ENCODE measurements around the gene BLVRB. TPM values are rescaled to one million over a fixed set of nuclear protein-coding genes. Genes with fewer than 3 reads are reported as not detected.
A peak's percentile ranks its signal among the peaks of the same experiment; 100 is the strongest.
"Not testable (repeated sequence)": the region's sequence is repeated elsewhere in the genome, so short reads cannot be mapped to it uniquely, and the experiment has no call there.

BLVRB gene
- total and polyA plus RNA-seq, 2 donors from 2014 or later = 89.9 to 248 TPM

DNA sequence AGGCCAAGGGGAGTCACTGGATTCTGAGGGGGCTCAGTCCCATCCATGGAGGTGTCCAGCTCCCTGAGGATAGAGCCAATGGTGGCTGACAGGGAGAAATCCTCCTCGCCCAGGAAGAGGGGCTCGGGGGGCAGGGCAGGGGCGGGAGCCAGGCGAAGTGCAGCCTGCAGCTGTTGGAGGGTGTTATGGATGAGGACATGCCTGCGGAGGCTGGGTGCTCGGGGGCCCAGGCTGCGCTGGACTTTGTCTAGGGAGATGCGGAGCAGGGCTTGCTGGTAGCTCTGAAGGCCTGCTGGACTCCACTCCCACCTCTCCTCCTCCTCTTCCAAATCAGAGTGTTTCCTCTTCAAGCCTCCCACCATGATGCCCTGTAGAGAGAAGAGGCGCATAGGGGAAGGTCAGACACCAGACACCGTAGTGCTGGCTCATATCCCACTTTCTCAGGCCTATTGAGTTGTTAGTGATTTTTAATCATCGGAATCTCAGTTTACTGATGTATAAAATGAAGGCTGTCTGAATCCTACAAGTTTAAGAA is 23.8 kb downstream of the BLVRB start:
- intact Hi-C loops (cut with DNase I) = no loop called here
- DNase-seq = peak in 1 of 5 donors; percentile 65
- FAIRE-seq = no peak
- Histone ChIP-seq H3K9ac (ENCODE audit: low read length in 3 of 3) (no peak overlapping the region), H3K4me3 (ENCODE audit: low read length in 3 of 3) (no peak overlapping the region), H3K4me1 (ENCODE audit: control insufficient read depth in 2 of 3, insufficient read depth in 2 of 3, low read depth in 1 of 3, low read length in 3 of 3) (peaks cover 7 to 10% (median 8%) of the 10 kb centered on the region in 3 donors), H3K36me3 (ENCODE audit: control insufficient read depth in 2 of 3, insufficient read depth in 3 of 3, low read length in 3 of 3) (peaks cover 5 to 18% (median 5%) of the 10 kb centered on the region in 3 donors), H3K9me3 (ENCODE audit: control insufficient read depth in 2 of 3, insufficient read depth in 1 of 3, low read length in 3 of 3) (no peaks in the 10 kb centered on the region), H3K27me3 (ENCODE audit: control insufficient read depth, insufficient read depth, low read length) (no peaks in the 10 kb centered on the region), H3K27ac (ENCODE audit: low read depth in 2 of 2, low read length in 2 of 2) (no peak overlapping the region)
- TF ChIP-seq, protein P1, sequence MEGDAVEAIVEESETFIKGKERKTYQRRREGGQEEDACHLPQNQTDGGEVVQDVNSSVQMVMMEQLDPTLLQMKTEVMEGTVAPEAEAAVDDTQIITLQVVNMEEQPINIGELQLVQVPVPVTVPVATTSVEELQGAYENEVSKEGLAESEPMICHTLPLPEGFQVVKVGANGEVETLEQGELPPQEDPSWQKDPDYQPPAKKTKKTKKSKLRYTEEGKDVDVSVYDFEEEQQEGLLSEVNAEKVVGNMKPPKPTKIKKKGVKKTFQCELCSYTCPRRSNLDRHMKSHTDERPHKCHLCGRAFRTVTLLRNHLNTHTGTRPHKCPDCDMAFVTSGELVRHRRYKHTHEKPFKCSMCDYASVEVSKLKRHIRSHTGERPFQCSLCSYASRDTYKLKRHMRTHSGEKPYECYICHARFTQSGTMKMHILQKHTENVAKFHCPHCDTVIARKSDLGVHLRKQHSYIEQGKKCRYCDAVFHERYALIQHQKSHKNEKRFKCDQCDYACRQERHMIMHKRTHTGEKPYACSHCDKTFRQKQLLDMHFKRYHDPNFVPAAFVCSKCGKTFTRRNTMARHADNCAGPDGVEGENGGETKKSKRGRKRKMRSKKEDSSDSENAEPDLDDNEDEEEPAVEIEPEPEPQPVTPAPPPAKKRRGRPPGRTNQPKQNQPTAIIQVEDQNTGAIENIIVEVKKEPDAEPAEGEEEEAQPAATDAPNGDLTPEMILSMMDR (IDR thresholded peaks at IDR 0.05; ENCODE audit: borderline replicate concordance, extremely low read depth, insufficient read depth) = no peak

DNA sequence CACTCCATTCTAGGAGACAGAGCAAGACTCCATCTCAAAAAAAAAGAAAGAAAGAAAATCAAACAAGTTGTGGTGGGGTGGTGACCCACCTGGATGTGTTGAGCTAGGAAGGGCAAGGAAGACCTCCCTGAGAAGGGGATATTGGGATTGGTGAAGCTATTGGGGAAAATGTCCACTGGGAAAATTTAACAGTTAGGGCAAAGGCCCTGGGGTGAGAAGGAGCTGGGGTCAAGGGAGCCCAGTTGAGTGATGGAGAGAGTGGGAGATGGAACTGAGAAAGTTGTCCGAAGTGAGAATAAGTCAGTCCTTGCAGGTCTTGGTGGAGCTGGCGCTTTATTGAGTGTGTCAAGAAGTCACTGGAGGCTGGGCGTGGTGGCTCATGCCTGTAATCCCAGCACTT is 27.3 kb downstream of the BLVRB start:
- Histone ChIP-seq H3K27ac (ENCODE audit: low read depth in 2 of 2, low read length in 2 of 2) (no peak overlapping the region), H3K4me1 (ENCODE audit: control insufficient read depth in 2 of 3, insufficient read depth in 2 of 3, low read depth in 1 of 3, low read length in 3 of 3) (peaks cover 4 to 8% (median 7%) of the 10 kb centered on the region in 3 donors), H3K9me3 (ENCODE audit: control insufficient read depth in 2 of 3, insufficient read depth in 1 of 3, low read length in 3 of 3) (no peaks in the 10 kb centered on the region), H3K36me3 (ENCODE audit: control insufficient read depth in 2 of 3, insufficient read depth in 3 of 3, low read length in 3 of 3) (peaks cover 5 to 18% (median 5%) of the 10 kb centered on the region in 3 donors), H3K9ac (ENCODE audit: low read length in 3 of 3) (no peak overlapping the region), H3K27me3 (ENCODE audit: control insufficient read depth, insufficient read depth, low read length) (no peaks in the 10 kb centered on the region), H3K4me3 (ENCODE audit: low read length in 3 of 3) (no peak overlapping the region)
- DNase-seq = no peak
- intact Hi-C loops (cut with DNase I) = no loop called here
- no peak for FAIRE-seq
- TF ChIP-seq, protein P1 (IDR thresholded peaks at IDR 0.05; ENCODE audit: borderline replicate concordance, extremely low read depth, insufficient read depth) = no peak

DNA sequence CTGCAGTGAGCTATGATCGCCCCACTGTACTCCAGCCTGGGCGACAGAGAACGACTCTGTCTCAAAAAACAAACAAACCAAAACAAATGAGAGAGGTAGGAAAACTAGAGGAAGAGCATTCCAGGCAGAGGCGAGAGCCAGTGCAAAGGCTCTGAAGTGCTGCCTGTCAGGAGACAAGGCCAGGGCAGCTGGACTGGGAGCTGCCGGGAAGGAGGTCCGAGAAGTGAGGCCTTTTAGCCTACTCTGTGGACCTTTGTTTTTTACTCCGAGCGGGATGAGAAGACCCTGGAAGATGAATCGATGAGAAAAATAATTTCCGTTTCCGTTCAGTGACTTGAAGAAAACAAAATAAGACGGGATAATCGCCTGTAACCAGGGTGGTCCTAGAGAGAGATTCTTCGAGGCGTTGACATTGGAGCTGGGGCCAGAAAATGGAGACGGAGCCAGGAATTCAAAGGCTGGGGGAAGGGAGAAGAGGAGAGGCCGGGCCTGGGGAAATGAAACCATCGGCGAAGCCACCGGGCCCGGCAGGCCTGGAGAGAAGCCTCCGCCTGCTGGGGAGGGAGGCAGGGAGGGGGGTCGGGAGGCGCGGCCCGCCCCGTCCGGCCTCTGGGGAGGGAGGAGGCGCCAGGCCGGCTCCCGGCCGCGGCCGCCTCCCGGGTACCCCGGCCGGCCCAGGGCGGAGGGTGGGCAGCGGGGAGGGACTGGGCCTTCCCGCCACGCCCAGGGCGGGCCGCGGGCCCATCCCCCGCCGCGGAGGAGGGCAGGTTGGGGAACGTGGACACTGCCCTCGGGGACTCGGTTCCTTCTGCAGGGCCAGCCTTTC is 31.9 kb downstream of the BLVRB start:
- Histone ChIP-seq H3K4me1 (ENCODE audit: control insufficient read depth in 2 of 3, insufficient read depth in 2 of 3, low read depth in 1 of 3, low read length in 3 of 3) (peaks cover 0 to 7% (median 5%) of the 10 kb centered on the region in 3 donors), H3K9ac (ENCODE audit: low read length in 3 of 3) (peak overlapping the region; percentile 61 to 98 (median 88)), H3K36me3 (ENCODE audit: control insufficient read depth in 2 of 3, insufficient read depth in 3 of 3, low read length in 3 of 3) (no peaks in the 10 kb centered on the region), H3K27ac (ENCODE audit: low read depth in 2 of 2, low read length in 2 of 2) (peak overlapping the region; percentile 98), H3K4me3 (ENCODE audit: low read length in 3 of 3) (peak overlapping the region; percentile 71 to 73 (median 73)), H3K9me3 (ENCODE audit: control insufficient read depth in 2 of 3, insufficient read depth in 1 of 3, low read length in 3 of 3) (no peaks in the 10 kb centered on the region), H3K27me3 (ENCODE audit: control insufficient read depth, insufficient read depth, low read length) (no peaks in the 10 kb centered on the region)
- intact Hi-C loops (cut with DNase I) = no loop called here
- TF ChIP-seq, protein P1 (IDR thresholded peaks at IDR 0.05; ENCODE audit: borderline replicate concordance, extremely low read depth, insufficient read depth) = peak; percentile 0
- peak; percentile 93 to 98 (median 96) for DNase-seq
- FAIRE-seq = no peak

DNA sequence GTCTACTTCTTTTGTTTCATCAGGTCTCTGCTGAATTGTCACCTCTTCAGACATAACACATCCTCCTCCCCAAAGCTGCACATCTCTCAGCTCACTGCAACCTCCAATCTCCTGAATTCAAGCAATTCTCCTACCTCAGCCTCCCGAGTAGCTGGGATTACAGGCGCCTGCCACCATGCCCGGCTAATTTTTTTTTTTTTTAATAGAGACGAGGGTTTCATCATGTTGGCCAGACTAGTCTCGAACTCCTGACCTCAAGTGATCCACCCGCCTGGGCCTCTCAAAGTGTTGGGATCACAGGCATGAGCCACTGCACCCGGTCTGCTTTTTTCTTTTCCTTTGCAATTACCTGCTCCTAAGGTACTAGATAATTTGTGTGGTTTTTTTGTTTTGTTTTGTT is 32.8 kb downstream of the BLVRB start:
- H3K27me3 ChIP-seq (ENCODE audit: control insufficient read depth, insufficient read depth, low read length); intact Hi-C loops (cut with DNase I); H3K36me3 ChIP-seq (ENCODE audit: control insufficient read depth in 2 of 3, insufficient read depth in 3 of 3, low read length in 3 of 3); H3K4me1 ChIP-seq (ENCODE audit: control insufficient read depth in 2 of 3, insufficient read depth in 2 of 3, low read depth in 1 of 3, low read length in 3 of 3); H3K9me3 ChIP-seq (ENCODE audit: control insufficient read depth in 2 of 3, insufficient read depth in 1 of 3, low read length in 3 of 3); FAIRE-seq: not testable (repeated sequence)
- H3K27ac ChIP-seq (ENCODE audit: low read depth in 2 of 2, low read length in 2 of 2) = peak overlapping the region; percentile 98
- H3K9ac ChIP-seq (ENCODE audit: low read length in 3 of 3) = peak overlapping the region; percentile 61 to 98 (median 88)
- peak overlapping the region; percentile 71 to 73 (median 73) for H3K4me3 ChIP-seq (ENCODE audit: low read length in 3 of 3)
- DNase-seq = peak in 1 of 5 donors; percentile 50

Data from kidney (tissue), 14 donors.